IPS-18c (cell line): Measurements from ENCODE around the gene TRPC6.
A peak's percentile ranks its signal among the peaks of the same experiment; 100 is the strongest.

ENCODE experiments used
- H3K4me3 ChIP-seq: 2 replicates; pipeline ENCODE4 v1.7.0; 2013; ENCODE audit warnings: low read depth, mild to moderate bottlenecking, low read length, moderate library complexity; ENCODE audit not compliant: insufficient read depth
- H3K9me3 ChIP-seq: one replicate; pipeline ENCODE4 v1.6.1; 2013; ENCODE audit warnings: mild to moderate bottlenecking, low read length, moderate library complexity; ENCODE audit not compliant: control insufficient read depth, insufficient read depth

Gene TRPC6

GRCh38 chr11:101583251-101584128 is at the start of gene TRPC6:
Gene TRPC6, minus strand, starts transcription at chr11:101584007. Its CDS starts 504 bp downstream, at chr11:101583503.
- Histone ChIP-seq H3K9me3 (no peaks in the 10 kb centered on the region), H3K4me3 (peak within 1 kb of the TSS; percentile 60)

- H3K9me3 ChIP-seq, result no peaks in the 10 kb centered on the region
- H3K4me3 ChIP-seq, result no peak overlapping the region
Observed at GRCh38 chr11:101620026-101620425, 36.2 kb upstream of the TRPC6 start.

GRCh38 chr11:101618709-101619108 is 34.9 kb upstream of the TRPC6 start:
- no peaks in the 10 kb centered on the region for H3K9me3 ChIP-seq

GRCh38 chr11:101617735-101618332 is 34.0 kb upstream of the TRPC6 start:
- H3K9me3 ChIP-seq, result no peaks in the 10 kb centered on the region
- no peak overlapping the region for H3K4me3 ChIP-seq

More at GRCh38 chr11:101618709-101619108, 34.9 kb upstream of the TRPC6 start:
- no peak overlapping the region for H3K4me3 ChIP-seq

GRCh38 chr11:101612481-101612880 is 28.7 kb upstream of the TRPC6 start:
- no peaks in the 10 kb centered on the region for H3K9me3 ChIP-seq
- no peak overlapping the region for H3K4me3 ChIP-seq

- H3K9me3 ChIP-seq, result no peaks in the 10 kb centered on the region
- H3K4me3 ChIP-seq, result no peak overlapping the region
Observed at GRCh38 chr11:101600924-101601323, 17.1 kb upstream of the TRPC6 start.

- no peaks in the 10 kb centered on the region for H3K9me3 ChIP-seq
- no peak overlapping the region for H3K4me3 ChIP-seq
Observed at GRCh38 chr11:101586965-101587364, 3.2 kb upstream of the TRPC6 start.

GRCh38 chr11:101584655-101585054 is 848 bp upstream of the TRPC6 start:
- no peak overlapping the region for H3K4me3 ChIP-seq
- H3K9me3 ChIP-seq, result no peaks in the 10 kb centered on the region

GRCh38 chr11:101584129-101584515 is 315 bp upstream of the TRPC6 start:
- Histone ChIP-seq H3K9me3 (no peaks in the 10 kb centered on the region), H3K4me3 (peak overlapping the region; percentile 60)

- no peaks in the 10 kb centered on the region for H3K9me3 ChIP-seq
- H3K4me3 ChIP-seq, result peak overlapping the region; percentile 60
Observed at GRCh38 chr11:101582989-101583250, 887 bp downstream of the TRPC6 start.

- Histone ChIP-seq H3K4me3 (peak overlapping the region; percentile 60), H3K9me3 (no peaks in the 10 kb centered on the region)
Observed at GRCh38 chr11:101582236-101582988, 1.4 kb downstream of the TRPC6 start.

- H3K4me3 ChIP-seq, result no peak overlapping the region
- no peaks in the 10 kb centered on the region for H3K9me3 ChIP-seq
Observed at GRCh38 chr11:101577461-101577860, 6.3 kb downstream of the TRPC6 start.

GRCh38 chr11:101576456-101576855 is 7.4 kb downstream of the TRPC6 start:
- Histone ChIP-seq H3K9me3 (no peaks in the 10 kb centered on the region), H3K4me3 (no peak overlapping the region)

GRCh38 chr11:101574886-101575285 is 8.9 kb downstream of the TRPC6 start:
- Histone ChIP-seq H3K4me3 (no peak overlapping the region), H3K9me3 (no peaks in the 10 kb centered on the region)

GRCh38 chr11:101567071-101567470 is 16.7 kb downstream of the TRPC6 start:
- no peaks in the 10 kb centered on the region for H3K9me3 ChIP-seq

GRCh38 chr11:101566626-101567025 is 17.2 kb downstream of the TRPC6 start:
- Histone ChIP-seq H3K4me3 (0 out of 2 replicates have a peak overlapping the region, but pooled peaks have one; percentile 9), H3K9me3 (no peaks in the 10 kb centered on the region)

More at GRCh38 chr11:101567071-101567470, 16.7 kb downstream of the TRPC6 start:
- H3K4me3 ChIP-seq, result 0 out of 2 replicates have a peak overlapping the region, but pooled peaks have one; percentile 9

- Histone ChIP-seq H3K4me3 (no peak overlapping the region), H3K9me3 (no peaks in the 10 kb centered on the region)
Observed at GRCh38 chr11:101563166-101563565, 20.6 kb downstream of the TRPC6 start.

GRCh38 chr11:101555366-101555765 is 28.4 kb downstream of the TRPC6 start:
- H3K4me3 ChIP-seq, result no peak overlapping the region
- no peaks in the 10 kb centered on the region for H3K9me3 ChIP-seq
